D721Med (cell line): Measurements from ENCODE around the gene OTOA.
"Not testable (repeated sequence)": the region's sequence is repeated elsewhere in the genome, so short reads cannot be mapped to it uniquely, and the experiment has no call there.

Experiments
- DNase-seq: peaks from one replicate; pipeline ENCODE4 v3.0.0; 2011; ENCODE audit warnings: low spot score; ENCODE audit not compliant: insufficient read length
- FAIRE-seq: peaks from 2 replicates; lab custom pipeline; 2011; peaks lifted over from hg19 to GRCh38; lab: Jason Lieb, UNC
- TF ChIP-seq, protein P1 (sequence below): IDR thresholded peaks from 2 replicates; pipeline ENCODE4 v1.5.1; 2012; ENCODE audit warnings: mild to moderate bottlenecking, control low read depth; ENCODE audit not compliant: insufficient read depth; ENCODE audit errors: missing control alignments

Gene OTOA

DNA sequence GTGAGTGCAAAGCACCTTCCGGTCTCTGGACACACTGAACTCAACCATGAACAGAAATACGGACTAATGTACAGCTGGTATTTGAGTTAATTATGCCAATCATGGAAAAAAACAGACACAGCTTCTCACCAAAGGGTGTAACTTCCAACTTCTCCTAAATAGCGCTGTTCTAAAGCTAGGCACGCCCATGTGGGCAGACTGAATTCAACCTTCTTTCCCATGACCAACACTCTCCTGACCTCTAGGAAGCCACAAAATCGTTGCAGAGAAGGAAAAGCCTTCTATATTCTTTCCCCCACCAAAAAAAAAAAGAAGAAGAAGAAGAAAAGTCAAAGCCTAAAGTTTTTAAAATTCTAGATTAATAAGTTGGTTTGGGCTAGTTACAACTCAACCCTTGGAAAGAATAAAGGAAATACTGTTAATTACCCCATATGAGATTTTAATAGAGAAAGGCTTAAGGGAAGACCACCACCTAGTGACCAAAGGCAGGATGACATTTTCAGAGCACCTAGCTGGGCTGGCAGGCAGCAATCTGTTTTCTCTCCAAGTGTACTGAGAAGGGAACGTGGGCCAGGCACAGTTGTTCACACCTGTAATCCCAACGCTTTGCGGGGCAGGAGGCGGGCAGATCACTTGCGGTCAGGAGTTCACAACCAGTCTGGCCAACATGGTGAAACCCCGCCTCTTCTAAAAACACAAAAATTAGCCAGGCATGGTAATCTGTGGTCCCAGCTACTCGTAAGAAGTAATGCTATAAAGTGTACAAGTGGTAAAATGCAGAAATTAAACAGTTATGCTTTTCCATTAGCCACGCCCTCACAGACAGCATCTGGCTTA, 138.0 kb downstream of the OTOA start:
- not testable (repeated sequence) for FAIRE-seq, DNase-seq
- TF ChIP-seq, protein P1, sequence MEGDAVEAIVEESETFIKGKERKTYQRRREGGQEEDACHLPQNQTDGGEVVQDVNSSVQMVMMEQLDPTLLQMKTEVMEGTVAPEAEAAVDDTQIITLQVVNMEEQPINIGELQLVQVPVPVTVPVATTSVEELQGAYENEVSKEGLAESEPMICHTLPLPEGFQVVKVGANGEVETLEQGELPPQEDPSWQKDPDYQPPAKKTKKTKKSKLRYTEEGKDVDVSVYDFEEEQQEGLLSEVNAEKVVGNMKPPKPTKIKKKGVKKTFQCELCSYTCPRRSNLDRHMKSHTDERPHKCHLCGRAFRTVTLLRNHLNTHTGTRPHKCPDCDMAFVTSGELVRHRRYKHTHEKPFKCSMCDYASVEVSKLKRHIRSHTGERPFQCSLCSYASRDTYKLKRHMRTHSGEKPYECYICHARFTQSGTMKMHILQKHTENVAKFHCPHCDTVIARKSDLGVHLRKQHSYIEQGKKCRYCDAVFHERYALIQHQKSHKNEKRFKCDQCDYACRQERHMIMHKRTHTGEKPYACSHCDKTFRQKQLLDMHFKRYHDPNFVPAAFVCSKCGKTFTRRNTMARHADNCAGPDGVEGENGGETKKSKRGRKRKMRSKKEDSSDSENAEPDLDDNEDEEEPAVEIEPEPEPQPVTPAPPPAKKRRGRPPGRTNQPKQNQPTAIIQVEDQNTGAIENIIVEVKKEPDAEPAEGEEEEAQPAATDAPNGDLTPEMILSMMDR, result peak; percentile 46

DNA sequence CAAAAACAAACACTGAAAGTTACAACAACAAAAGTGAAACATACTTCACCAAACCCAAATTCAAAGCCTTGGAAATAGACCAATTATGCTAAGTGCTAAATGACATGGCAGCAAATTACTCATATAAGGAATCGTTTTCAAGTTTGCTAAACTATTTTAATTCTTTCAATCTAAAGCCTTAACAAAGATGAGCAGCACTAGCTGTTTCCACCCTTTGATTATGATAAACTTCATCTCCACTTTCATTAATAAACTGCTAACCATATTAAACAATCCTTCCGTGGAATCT, 138.6 kb downstream of the OTOA start:
- FAIRE-seq, result not testable (repeated sequence)

More for the DNA sequence above, 138.6 kb downstream of the OTOA start:
- DNase-seq, result not testable (repeated sequence)
